ENCODE data around the gene MAPKAP1. TPM values are rescaled to one million over a fixed set of nuclear protein-coding genes. Genes with fewer than 3 reads are reported as not detected.

The MAPKAP1 gene
- total RNA-seq, 1 donor from 2014 or later: 84.9 TPM

DNA sequence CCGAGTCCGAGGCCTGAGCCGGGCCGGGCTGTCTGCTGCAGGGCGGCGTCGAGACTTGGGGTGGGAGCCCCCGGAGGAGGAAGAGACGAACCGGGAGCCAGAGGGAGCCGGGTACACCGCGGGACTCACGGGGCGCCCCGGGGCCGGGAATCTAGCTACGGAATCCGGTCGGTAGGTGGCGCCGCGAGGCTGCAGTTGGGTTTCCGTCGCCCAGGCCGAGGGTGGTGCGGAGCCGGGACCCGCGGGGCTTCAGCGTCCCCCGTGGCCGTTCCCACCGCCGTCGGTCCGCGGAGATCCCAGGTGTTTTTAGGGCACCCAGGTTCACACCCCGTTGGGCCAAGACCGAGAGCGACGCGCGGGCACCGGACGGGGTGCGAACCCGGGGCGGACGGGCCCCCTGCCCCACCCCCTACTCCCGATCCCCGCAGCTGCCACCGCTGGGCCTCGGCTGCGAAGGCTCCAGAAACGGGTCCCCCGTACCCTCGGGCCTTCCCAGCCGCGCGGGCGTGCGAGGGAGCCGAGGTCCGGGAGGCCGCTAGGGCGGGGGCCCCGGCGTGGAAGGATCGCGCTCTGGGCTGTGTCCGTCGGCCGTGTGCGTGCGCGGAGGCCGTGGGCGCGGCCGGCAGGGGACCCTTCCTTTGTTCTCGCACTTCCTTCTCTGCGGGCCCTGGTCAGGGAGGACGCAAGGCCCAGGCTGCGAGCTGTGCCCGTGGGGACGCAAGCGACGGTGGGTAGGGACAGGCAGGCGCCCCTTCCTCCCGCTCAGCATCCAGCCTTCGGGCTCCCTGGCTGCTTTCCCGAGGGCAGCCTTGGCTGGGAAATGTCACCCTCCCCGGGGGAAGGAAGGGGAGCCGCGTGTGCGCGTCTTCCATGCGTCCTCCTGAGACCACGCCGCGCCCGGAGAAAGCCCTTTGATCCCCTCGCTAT, 298.8 kb downstream of the MAPKAP1 start:
- H3K36me3 Mint-ChIP-seq (ENCODE audit: low read depth): no peaks in the 10 kb centered on the region
- peaks cover 23% of the 10 kb centered on the region for H3K27me3 Mint-ChIP-seq
- peak; percentile 79 for DNase-seq
- TF ChIP-seq CTCF (IDR thresholded peaks at IDR 0.05): peak; percentile 68
- H3K27ac Mint-ChIP-seq: no peak overlapping the region
- ChIA-PET POLR2A (interaction anchor here (1.0 to 1.2 kb wide), 2 partner anchors 224 to 989 kb away, joined by 3 to 5 read pairs; no protein-coding TSS in a partner anchor), CTCF (interaction anchor here (0.7 to 2.9 kb wide), 26 partner anchors 8 to 1091 kb away, joined by 3 to 32 read pairs (median 4); no protein-coding TSS in a partner anchor)
- ATAC-seq (ENCODE audit: low read depth): peak; percentile 86
- intact Hi-C loops (cut with micrococcal nuclease): loop anchor here (1.0 to 5.0 kb wide), 6 partner anchors 39 to 1083 kb away; no protein-coding TSS in a partner anchor
- peaks cover 16% of the 10 kb centered on the region for H3K4me1 Mint-ChIP-seq
- H3K4me3 Mint-ChIP-seq: peak overlapping the region; percentile 75
- H3K9me3 Mint-ChIP-seq: no peaks in the 10 kb centered on the region

DNA sequence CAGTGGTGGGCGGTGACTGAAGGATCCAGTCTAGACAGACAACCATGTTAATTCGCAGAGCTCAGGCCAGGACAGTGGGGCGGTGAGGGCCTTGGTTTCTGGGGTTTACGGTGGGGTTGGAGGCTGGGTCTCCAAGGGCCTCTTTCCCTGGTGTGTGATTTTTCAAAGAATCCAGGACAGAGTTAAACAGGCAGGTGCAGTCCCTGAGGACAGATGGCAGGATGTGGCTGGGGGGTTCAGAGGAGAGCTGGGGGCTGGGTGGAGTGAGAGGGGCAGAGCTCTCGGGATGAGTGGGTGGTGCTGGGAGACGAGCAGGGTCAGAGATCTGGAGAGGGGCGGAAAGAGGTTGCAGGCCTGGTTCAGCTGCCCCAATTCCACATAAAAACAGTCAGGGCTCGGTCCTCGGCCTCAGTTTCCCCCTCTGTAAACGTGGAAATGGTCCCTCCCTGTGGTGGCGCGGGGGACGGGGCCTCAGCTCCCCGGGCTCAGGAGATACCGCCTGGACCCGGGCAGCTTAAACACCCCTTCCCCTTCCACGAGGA, 299.5 kb downstream of the MAPKAP1 start:
- Mint-ChIP-seq H3K36me3 (ENCODE audit: low read depth) (no peaks in the 10 kb centered on the region), H3K27ac (peak overlapping the region; percentile 37), H3K4me1 (peaks cover 16% of the 10 kb centered on the region), H3K4me3 (peak overlapping the region; percentile 70), H3K9me3 (no peaks in the 10 kb centered on the region), H3K27me3 (peaks cover 23% of the 10 kb centered on the region)
- intact Hi-C loops (cut with micrococcal nuclease): loop anchor here (5.0 kb wide), 1 partner anchor 150 kb away; no protein-coding TSS in a partner anchor
- no peak for DNase-seq
- CTCF ChIA-PET: interaction anchor here (0.7 to 2.9 kb wide), 27 partner anchors 9 to 1092 kb away, joined by 3 to 32 read pairs (median 4); no protein-coding TSS in a partner anchor
- POLR2A ChIA-PET: interaction anchor here (1.0 to 1.2 kb wide), 2 partner anchors 225 to 989 kb away, joined by 3 to 5 read pairs; no protein-coding TSS in a partner anchor
- ATAC-seq (ENCODE audit: low read depth): peak; percentile 21
- no peak for TF ChIP-seq CTCF (IDR thresholded peaks at IDR 0.05)

DNA sequence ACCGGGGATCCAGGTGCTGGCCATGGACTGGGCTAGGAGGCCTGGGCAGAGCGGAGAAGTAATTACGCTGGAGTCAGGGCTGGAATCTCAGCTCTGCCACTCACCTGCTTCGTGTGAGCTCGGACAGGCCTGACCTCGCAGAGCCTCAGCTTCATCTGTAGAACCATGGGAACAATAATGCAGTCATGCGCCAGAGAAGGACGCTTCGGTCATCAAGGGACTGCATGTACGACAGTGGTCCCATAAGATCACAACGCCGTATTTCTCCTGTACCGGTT, 300.3 kb downstream of the MAPKAP1 start:
- H3K4me3 Mint-ChIP-seq: no peak overlapping the region
- H3K9me3 Mint-ChIP-seq: no peaks in the 10 kb centered on the region
- H3K27me3 Mint-ChIP-seq: peaks cover 23% of the 10 kb centered on the region
- peaks cover 16% of the 10 kb centered on the region for H3K4me1 Mint-ChIP-seq
- no peak for TF ChIP-seq CTCF (IDR thresholded peaks at IDR 0.05)
- ChIA-PET CTCF (interaction anchor here (1.7 to 2.9 kb wide), 5 partner anchors 152 to 1085 kb away, joined by 3 to 32 read pairs (median 24); no protein-coding TSS in a partner anchor), POLR2A (no interaction called here)
- H3K36me3 Mint-ChIP-seq (ENCODE audit: low read depth): no peaks in the 10 kb centered on the region
- no peak for ATAC-seq (ENCODE audit: low read depth)
- DNase-seq: no peak
- intact Hi-C loops (cut with micrococcal nuclease): loop anchor here (5.0 kb wide), 1 partner anchor 151 kb away; no protein-coding TSS in a partner anchor
- H3K27ac Mint-ChIP-seq: no peak overlapping the region

DNA sequence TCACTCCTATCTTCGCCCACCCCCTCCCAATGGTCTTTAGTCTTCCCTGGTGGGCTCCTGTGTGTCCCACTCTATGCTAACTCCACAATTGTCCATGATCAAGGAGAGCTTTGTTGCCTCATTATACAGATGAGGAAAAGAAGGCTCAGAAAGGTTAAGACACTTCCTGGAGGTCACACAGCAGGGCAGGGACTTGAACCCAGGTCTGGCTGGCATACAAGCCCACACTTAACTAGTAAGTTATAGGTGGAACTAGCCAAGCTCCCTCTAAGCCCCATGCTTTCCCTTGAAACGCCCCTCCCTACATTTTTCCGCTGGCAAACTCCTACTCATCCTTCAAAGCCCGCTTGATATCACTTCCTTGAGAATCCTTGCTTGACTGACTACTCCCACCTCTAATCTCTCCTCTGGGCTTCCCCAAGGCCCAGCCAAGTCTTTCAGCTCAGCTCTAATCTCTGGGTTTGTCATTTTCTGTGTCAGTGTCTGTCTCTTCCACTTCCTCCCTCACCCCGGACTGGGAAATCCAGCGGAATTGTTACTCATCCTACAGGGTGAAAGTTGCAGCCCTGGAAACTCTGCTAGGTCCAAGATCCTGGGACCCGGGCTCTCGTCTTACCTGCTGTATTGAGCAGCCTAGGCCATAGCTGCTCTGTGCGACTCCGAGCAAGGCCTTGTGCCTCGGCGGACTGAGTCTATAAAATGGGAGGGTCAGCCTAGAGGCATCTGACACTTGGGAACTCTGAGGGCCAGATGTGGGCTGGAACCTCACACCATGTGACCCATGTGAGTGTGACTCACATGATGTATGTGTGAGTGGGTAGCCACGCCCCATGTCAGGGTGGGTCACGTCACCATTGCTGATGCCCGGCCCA, 300.8 kb downstream of the MAPKAP1 start:
- POLR2A ChIA-PET: no interaction called here
- intact Hi-C loops (cut with micrococcal nuclease): loop anchor here (5.0 kb wide), 1 partner anchor 151 kb away; no protein-coding TSS in a partner anchor
- ATAC-seq (ENCODE audit: low read depth) (no peak), DNase-seq (no peak)
- Mint-ChIP-seq H3K36me3 (ENCODE audit: low read depth) (no peaks in the 10 kb centered on the region), H3K27me3 (peaks cover 23% of the 10 kb centered on the region), H3K9me3 (no peaks in the 10 kb centered on the region), H3K4me1 (peaks cover 16% of the 10 kb centered on the region), H3K4me3 (no peak overlapping the region), H3K27ac (peak overlapping the region; percentile 16)
- CTCF ChIA-PET: interaction anchor here (1.7 to 1.9 kb wide), 2 partner anchors 153 to 996 kb away, joined by 3 to 15 read pairs; no protein-coding TSS in a partner anchor
- no peak for TF ChIP-seq CTCF (IDR thresholded peaks at IDR 0.05)
